Thyroid gland (tissue), 4 donors: ENCODE data around the gene CCSAP. TPM values are rescaled to one million over a fixed set of nuclear protein-coding genes. Genes with fewer than 3 reads are reported as not detected.
"Not testable (repeated sequence)": the region's sequence is repeated elsewhere in the genome, so short reads cannot be mapped to it uniquely, and the experiment has no call there.

Experiments
- DNase-seq, 2 donors: peaks; one replicate each; pipeline ENCODE4 v3.0.0-alpha.2; 2019
- H3K27ac ChIP-seq, 3 donors: fragments of 200-600 bp; sonication (generic); 1 replicate in 2 of 3; 2 replicates in 1 of 3; pipeline ENCODE4 v1.5.1; 2016 to 2019; ENCODE audit warnings: mild to moderate bottlenecking in 1 of 3, moderate library complexity in 1 of 3
- H3K27me3 ChIP-seq: fragments of 200-600 bp; sonication (generic); one replicate; pipeline ENCODE4 v1.5.1; 2019
- H3K36me3 ChIP-seq, 2 donors: fragments of 200-600 bp; sonication (generic); one replicate each; pipeline ENCODE4 v1.5.1; 2016 to 2019
- H3K4me1 ChIP-seq, 2 donors: fragments of 200-600 bp; sonication (generic); one replicate each; pipeline ENCODE4 v1.5.1; 2017 to 2019
- H3K4me3 ChIP-seq, 3 donors: fragments of 200-600 bp; sonication (generic); replicated peaks in 1 of 3; 1 replicate in 2 of 3; 2 replicates in 1 of 3; pipeline ENCODE4 v1.5.1; 2016; ENCODE audit warnings: mild to moderate bottlenecking in 1 of 3
- H3K9me3 ChIP-seq: fragments of 200-600 bp; sonication (generic); one replicate; pipeline ENCODE4 v1.5.1; 2017
- POLR2A ChIP-seq, 2 donors: fragments of 450-650 bp; IDR thresholded peaks; one replicate each; pipeline ENCODE4 v1.6.1; 2017; ENCODE audit warnings: antibody characterized with exemption in 2 of 2, mild to moderate bottlenecking in 2 of 2, moderate library complexity in 1 of 2
- WGBS, 2 donors: methylation state at CpG; one replicate each; pipeline ENCODE4 v1.1.5; 2017; 5-methylcytosine and 5-hydroxymethylcytosine counted together
- intact Hi-C: fragments of 100-400 bp; cut with DNase I; formaldehyde crosslinking; loops from one replicate; pipeline ENCODE4 v1.15.1; 2023
- total RNA-seq, 4 donors: library from RNA; depleted of rRNA; stranded (reverse); fragments of >200 nt; gene quantifications; one replicate each; pipeline ENCODE4 v1.2.3, GENCODE V29; 2016
- TF ChIP-seq, protein P1 (sequence below), 6 experiments: fragments of 200-600 bp in 3 of 6; fragments of 450-650 bp in 3 of 6; sonication (generic) in 3 of 6; IDR thresholded peaks; one replicate each; pipeline ENCODE4 v1.5.1; 2016 to 2019; ENCODE audit warnings: antibody characterized with exemption in 6 of 6, mild to moderate bottlenecking in 2 of 6, inconsistent platforms in 1 of 6, moderate library complexity in 1 of 6

Gene CCSAP
- total RNA-seq, 4 donors from 2014 or later = 2.1 to 3.6 (median 2.9) TPM

DNA sequence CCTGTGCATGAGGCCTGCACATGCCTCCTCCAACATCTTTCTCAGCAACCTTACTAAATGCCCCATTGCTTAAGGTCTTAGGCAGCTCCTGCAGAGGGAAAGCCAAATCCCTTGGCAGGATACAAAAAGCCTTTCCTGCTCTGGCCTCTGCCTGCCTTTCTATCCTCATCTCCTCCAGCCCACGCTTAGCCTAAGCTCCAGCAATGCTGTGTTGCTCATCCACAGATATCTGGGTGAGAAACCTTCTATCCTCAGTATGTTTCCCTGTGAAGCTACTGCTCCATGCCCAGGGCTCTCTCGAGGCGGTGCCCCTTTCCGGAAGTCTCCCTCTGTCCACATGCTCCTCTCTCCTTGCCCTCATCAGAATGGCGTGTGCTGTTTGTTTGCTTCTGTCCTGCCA, 37.0 kb upstream of the CCSAP start:
- Histone ChIP-seq H3K27me3 (no peaks in the 10 kb centered on the region), H3K36me3 (no peaks in the 10 kb centered on the region)
- TF ChIP-seq, protein P1, sequence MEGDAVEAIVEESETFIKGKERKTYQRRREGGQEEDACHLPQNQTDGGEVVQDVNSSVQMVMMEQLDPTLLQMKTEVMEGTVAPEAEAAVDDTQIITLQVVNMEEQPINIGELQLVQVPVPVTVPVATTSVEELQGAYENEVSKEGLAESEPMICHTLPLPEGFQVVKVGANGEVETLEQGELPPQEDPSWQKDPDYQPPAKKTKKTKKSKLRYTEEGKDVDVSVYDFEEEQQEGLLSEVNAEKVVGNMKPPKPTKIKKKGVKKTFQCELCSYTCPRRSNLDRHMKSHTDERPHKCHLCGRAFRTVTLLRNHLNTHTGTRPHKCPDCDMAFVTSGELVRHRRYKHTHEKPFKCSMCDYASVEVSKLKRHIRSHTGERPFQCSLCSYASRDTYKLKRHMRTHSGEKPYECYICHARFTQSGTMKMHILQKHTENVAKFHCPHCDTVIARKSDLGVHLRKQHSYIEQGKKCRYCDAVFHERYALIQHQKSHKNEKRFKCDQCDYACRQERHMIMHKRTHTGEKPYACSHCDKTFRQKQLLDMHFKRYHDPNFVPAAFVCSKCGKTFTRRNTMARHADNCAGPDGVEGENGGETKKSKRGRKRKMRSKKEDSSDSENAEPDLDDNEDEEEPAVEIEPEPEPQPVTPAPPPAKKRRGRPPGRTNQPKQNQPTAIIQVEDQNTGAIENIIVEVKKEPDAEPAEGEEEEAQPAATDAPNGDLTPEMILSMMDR (IDR thresholded peaks at IDR 0.05) = no peak
- no peak for TF ChIP-seq POLR2A (IDR thresholded peaks at IDR 0.05)

DNA sequence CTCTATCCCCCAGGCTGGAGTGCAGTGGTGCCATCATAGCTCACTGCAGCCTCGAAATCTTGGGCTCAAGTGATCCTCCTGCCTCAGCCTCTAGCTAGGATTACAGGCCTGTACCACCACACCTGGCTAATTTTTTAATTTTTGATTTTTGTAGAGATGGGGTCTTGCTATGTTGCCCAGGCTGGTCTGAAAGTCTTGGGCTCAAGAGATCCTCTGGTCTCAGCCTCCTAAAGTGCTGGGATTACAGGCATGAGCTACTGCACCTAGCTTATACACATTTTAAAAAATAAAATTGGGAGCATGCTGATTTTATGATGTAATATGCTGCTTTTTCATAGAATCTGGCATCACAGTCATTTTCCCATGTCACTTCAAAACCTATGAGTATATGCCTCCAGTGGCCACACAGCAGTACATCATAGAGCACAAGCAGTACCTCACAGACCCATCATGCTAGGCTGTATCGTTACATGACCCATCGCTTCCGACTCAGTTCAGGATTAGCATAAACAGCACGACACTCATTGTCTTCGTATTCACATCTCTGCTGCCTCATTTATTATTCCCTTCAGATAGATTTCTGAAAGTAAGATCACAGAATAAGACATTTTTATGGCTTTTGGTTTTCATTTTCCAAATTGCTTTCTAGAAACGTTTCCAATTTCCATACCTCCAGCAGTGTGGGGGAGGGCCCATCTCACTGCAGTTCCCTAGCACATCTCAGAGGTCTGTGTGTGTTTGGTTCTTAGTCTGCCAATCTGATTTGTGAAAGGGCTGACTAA, 35.9 kb upstream of the CCSAP start:
- no peak overlapping the region for H3K27ac ChIP-seq
- H3K27me3 ChIP-seq = no peaks in the 10 kb centered on the region
- whole genome bisulfite sequencing, 2 donors = 55 to 64% methylated on average over 7 of the region's 7 CpGs
- no peaks in the 10 kb centered on the region for H3K4me1 ChIP-seq
- H3K4me3 ChIP-seq = no peak overlapping the region
- H3K9me3 ChIP-seq = no peaks in the 10 kb centered on the region
- no peaks in the 10 kb centered on the region for H3K36me3 ChIP-seq
- DNase-seq = no peak
- TF ChIP-seq, protein P1 (IDR thresholded peaks at IDR 0.05) = no peak
- no peak for TF ChIP-seq POLR2A (IDR thresholded peaks at IDR 0.05)
- intact Hi-C loops = no loop called here

More for the DNA sequence above, 37.0 kb upstream of the CCSAP start:
- 50 to 53% methylated on average over 5 of the region's 5 CpGs for WGBS, 2 donors
- Histone ChIP-seq H3K4me3 (no peak overlapping the region), H3K4me1 (no peaks in the 10 kb centered on the region), H3K9me3 (no peaks in the 10 kb centered on the region), H3K27ac (no peak overlapping the region)
- no peak for DNase-seq
- intact Hi-C loops = no loop called here

DNA sequence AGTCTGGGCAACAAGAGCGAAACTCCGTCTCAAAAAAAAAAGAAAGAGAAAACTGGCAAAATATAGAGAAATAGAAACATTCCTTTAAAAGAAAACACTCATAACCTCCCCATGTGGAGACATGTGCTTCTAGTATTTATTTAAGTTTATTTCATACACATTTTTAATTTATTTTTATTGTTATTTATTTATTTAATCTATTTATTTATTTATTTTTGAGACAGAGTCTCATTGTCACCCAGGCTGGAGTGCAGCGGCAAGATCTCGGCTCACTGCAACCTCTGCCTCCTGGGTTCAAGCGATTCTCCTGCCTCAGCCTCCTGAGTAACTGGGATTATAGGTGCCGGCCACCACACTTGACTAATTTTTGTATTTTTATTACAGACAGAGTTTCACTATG, 35.2 kb upstream of the CCSAP start:
- H3K27me3 ChIP-seq, DNase-seq, H3K36me3 ChIP-seq, intact Hi-C loops, H3K4me1 ChIP-seq, H3K9me3 ChIP-seq, H3K4me3 ChIP-seq, H3K27ac ChIP-seq: not testable (repeated sequence)
- 93 to 97% methylated on average over 6 of the region's 6 CpGs for WGBS, 2 donors

DNA sequence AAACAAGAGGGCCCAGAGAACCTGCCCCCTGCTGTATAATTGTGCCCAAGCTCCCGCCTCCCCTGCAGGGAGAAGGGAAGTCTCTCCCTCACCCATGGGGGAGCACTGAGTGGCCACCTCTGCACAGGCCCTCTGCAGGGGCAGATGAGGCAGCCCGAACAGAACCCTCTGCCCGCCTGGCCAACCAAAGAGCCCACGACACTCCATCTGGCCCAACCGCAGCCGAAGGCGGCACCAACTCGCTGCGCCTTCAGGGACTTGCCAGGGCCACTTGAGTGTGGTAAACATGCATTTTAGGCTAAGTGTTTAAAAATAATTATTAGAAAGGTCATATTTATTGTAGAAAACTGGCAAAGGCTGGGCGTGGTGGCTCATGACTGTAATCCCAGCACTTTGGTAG, 34.6 kb upstream of the CCSAP start:
- Histone ChIP-seq H3K27me3 (no peaks in the 10 kb centered on the region), H3K9me3 (no peaks in the 10 kb centered on the region), H3K36me3 (no peaks in the 10 kb centered on the region), H3K27ac (no peak overlapping the region), H3K4me1 (no peaks in the 10 kb centered on the region), H3K4me3 (no peak overlapping the region)
- no peak for DNase-seq
- TF ChIP-seq POLR2A (IDR thresholded peaks at IDR 0.05) = no peak
- TF ChIP-seq, protein P1 (IDR thresholded peaks at IDR 0.05) = no peak
- WGBS, 2 donors = 90% methylated on average over 10 of the region's 10 CpGs
- intact Hi-C loops = no loop called here

DNA sequence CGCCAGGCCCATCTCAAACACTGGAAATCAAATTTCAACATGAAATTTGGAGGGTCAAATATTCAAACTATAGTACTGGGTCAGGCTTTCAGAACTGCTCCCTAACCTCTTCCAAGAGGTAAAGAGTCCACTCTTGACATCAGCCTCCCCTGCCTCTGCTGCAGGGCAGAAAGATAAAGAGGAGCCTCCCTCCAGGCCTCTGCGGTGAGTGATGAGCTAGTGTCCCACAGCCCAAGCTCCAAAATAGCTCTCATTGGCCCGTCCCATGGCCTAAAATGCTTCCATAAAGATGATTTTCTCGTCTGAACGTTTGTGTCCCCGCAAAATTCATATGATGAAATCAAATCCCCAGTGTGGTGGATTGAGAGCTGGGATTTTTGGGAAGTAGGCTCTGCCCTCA, 33.7 kb upstream of the CCSAP start:
- Histone ChIP-seq H3K36me3 (no peaks in the 10 kb centered on the region), H3K27ac (no peak overlapping the region), H3K4me3 (no peak overlapping the region), H3K27me3 (no peaks in the 10 kb centered on the region), H3K9me3 (no peaks in the 10 kb centered on the region), H3K4me1 (no peaks in the 10 kb centered on the region)
- TF ChIP-seq, protein P1 (IDR thresholded peaks at IDR 0.05) = no peak
- no peak for TF ChIP-seq POLR2A (IDR thresholded peaks at IDR 0.05)
- WGBS, 2 donors = 85 to 89% methylated on average over 6 of the region's 6 CpGs
- no peak for DNase-seq
- intact Hi-C loops = no loop called here
